SH-SY5Y (cell line): Measurements from ENCODE around the gene DDX27.

Source experiments
- GATA2 ChIP-seq: IDR thresholded peaks from 2 replicates; pipeline ENCODE4 v1.6.1; 2011; ENCODE audit warnings: mild to moderate bottlenecking, low read depth, low read length
- GATA3 ChIP-seq: IDR thresholded peaks from 2 replicates; pipeline ENCODE4 v1.6.1; 2011; ENCODE audit warnings: low read depth, mild to moderate bottlenecking, low read length, moderate library complexity

GRCh38 chr20:49199729-49200293 lies 19.4 kb upstream of the DDX27 start:
- TF ChIP-seq GATA3 (no peak), GATA2 (no peak)
